ENCODE results near the gene RDM1.

RDM1 gene

DNA sequence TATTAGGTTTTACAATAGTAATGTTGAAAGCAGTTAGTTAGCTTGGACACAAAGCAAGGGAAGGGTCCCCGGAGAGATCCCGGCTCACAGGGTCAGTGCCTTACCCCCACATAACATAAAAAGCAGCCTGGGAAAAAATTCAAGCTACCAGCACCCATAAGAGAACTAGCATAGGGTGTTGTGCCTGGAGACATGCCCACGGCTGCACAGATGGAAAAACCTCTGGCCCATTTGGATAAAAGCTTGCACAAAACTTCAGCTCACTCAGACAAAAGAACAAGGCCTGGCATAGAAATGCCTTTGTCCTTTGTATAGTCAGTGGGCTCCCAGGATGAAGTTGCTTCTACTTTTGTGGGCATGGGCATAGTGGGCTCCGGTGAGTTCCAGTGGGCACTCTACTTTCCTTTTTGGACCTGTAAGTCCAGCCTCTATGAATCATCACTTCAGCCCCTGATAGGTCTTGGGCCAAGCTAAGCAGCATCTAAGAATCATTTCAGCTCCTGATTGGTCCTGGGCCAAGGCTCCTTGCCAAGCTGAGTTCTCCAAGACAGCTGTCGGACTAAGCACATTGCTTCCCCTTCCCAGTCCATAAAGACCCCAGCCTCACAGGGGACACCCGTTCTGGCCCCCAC, 1.3 kb upstream of the RDM1 start:
- Histone ChIP-seq H3F3A (ENCODE audit: insufficient read depth) (peaks cover 4% of the 10 kb centered on the region; the same call in 1 of the 2 replicates), H3K9ac (ENCODE audit: low read length) (no peak overlapping the region), H3K9me2 (replicated peaks; ENCODE audit: insufficient read depth, low read length) (no peaks in the 10 kb centered on the region), H3K27ac (ENCODE audit: low read depth, low read length) (no peak overlapping the region), H3K4me2 (ENCODE audit: low read depth, low read length, poor library complexity, severe bottlenecking) (no peak overlapping the region), H4K20me1 (ENCODE audit: low read depth, low read length) (no peaks in the 10 kb centered on the region), H2AFZ (ENCODE audit: low read depth, low read length, severe bottlenecking) (peak overlapping the region; percentile 50), H3K4me3 (ENCODE audit: insufficient read depth, low read length, poor library complexity, severe bottlenecking) (no peak overlapping the region), H3K9me3 (ENCODE audit: insufficient read depth, low read length) (no peaks in the 10 kb centered on the region), H3K27me3 (ENCODE audit: low read length) (no peaks in the 10 kb centered on the region), H3K36me3 (ENCODE audit: low read length) (no peaks in the 10 kb centered on the region), H3K79me2 (ENCODE audit: insufficient read depth, low read length) (peaks cover 13% of the 10 kb centered on the region; the same call in 1 of the 2 replicates)
- TF ChIP-seq, protein P1, sequence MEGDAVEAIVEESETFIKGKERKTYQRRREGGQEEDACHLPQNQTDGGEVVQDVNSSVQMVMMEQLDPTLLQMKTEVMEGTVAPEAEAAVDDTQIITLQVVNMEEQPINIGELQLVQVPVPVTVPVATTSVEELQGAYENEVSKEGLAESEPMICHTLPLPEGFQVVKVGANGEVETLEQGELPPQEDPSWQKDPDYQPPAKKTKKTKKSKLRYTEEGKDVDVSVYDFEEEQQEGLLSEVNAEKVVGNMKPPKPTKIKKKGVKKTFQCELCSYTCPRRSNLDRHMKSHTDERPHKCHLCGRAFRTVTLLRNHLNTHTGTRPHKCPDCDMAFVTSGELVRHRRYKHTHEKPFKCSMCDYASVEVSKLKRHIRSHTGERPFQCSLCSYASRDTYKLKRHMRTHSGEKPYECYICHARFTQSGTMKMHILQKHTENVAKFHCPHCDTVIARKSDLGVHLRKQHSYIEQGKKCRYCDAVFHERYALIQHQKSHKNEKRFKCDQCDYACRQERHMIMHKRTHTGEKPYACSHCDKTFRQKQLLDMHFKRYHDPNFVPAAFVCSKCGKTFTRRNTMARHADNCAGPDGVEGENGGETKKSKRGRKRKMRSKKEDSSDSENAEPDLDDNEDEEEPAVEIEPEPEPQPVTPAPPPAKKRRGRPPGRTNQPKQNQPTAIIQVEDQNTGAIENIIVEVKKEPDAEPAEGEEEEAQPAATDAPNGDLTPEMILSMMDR (IDR thresholded peaks at IDR 0.05; ENCODE audit: insufficient read depth, low read length, poor library complexity, severe bottlenecking) = no peak
- no peak for TF ChIP-seq EZH2phosphoT487 (conservative IDR thresholded peaks at IDR 0.05; ENCODE audit: low read length)

DNA sequence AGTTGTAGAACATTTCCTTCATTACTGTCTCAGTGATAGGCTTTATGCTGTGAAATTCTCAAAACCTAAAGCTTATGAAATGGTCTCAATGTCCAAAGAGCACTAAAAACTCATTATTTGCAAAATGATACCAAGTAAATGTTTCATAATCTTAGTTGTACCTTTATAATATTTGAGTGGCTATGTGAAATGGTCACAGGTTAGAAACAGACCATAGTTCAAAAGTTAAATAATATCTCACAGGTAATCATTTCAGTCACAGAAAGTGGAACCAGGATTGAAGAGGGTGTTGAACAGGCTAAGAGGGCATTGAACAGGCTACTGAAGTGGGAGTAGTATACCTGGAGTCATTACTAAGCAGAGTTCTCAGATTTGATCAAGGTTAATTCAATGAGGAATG, 2.9 kb downstream of the RDM1 start:
- no peak overlapping the region for H2AFZ ChIP-seq (ENCODE audit: low read depth, low read length, severe bottlenecking)
- no peak overlapping the region for H3K4me2 ChIP-seq (ENCODE audit: low read depth, low read length, poor library complexity, severe bottlenecking)
- no peak overlapping the region for H3K27ac ChIP-seq (ENCODE audit: low read depth, low read length)
- no peak overlapping the region for H3K9ac ChIP-seq (ENCODE audit: low read length)
- no peaks in the 10 kb centered on the region for H3K27me3 ChIP-seq (ENCODE audit: low read length)
- H3K9me2 ChIP-seq (replicated peaks; ENCODE audit: insufficient read depth, low read length) = no peaks in the 10 kb centered on the region
- TF ChIP-seq, protein P1 (IDR thresholded peaks at IDR 0.05; ENCODE audit: insufficient read depth, low read length, poor library complexity, severe bottlenecking) = no peak
- TF ChIP-seq EZH2phosphoT487 (conservative IDR thresholded peaks at IDR 0.05; ENCODE audit: low read length) = no peak
- no peaks in the 10 kb centered on the region for H3K36me3 ChIP-seq (ENCODE audit: low read length)
- peaks cover 13% of the 10 kb centered on the region; the same call in 1 of the 2 replicates for H3K79me2 ChIP-seq (ENCODE audit: insufficient read depth, low read length)
- no peaks in the 10 kb centered on the region for H4K20me1 ChIP-seq (ENCODE audit: low read depth, low read length)
- no peaks in the 10 kb centered on the region for H3K9me3 ChIP-seq (ENCODE audit: insufficient read depth, low read length)
- peaks cover 4% of the 10 kb centered on the region; the same call in 1 of the 2 replicates for H3F3A ChIP-seq (ENCODE audit: insufficient read depth)
- no peak overlapping the region for H3K4me3 ChIP-seq (ENCODE audit: insufficient read depth, low read length, poor library complexity, severe bottlenecking)

DNA sequence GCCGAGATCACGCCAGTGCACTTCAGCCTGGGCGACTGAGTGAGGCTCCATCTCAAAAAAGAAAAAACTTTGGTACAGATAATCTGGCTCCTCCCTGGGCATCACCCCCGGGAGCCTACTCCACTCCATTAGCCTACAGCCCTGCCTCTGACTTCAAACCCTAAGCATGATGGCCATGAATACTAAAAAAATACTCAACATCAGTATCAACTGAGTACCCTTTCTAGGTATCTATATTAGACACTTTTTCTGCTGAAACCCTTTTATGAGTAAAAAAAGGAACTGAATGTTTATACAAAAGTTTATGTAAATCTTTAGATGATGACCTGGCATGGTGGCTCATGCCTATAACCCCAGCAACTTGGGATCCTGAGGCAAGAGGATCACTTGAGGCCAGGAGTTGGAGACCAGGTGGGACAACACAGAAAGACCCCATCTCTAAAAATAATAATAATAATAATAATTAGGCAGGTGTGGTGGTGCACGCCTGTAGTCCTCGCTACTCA, 6.9 kb downstream of the RDM1 start:
- H3K9me2 ChIP-seq (replicated peaks; ENCODE audit: insufficient read depth, low read length) = no peaks in the 10 kb centered on the region
- peaks cover 4% of the 10 kb centered on the region; the same call in 1 of the 2 replicates for H3F3A ChIP-seq (ENCODE audit: insufficient read depth)
- TF ChIP-seq, protein P1 (IDR thresholded peaks at IDR 0.05; ENCODE audit: insufficient read depth, low read length, poor library complexity, severe bottlenecking) = no peak
- TF ChIP-seq EZH2phosphoT487 (conservative IDR thresholded peaks at IDR 0.05; ENCODE audit: low read length) = no peak
- H4K20me1 ChIP-seq (ENCODE audit: low read depth, low read length) = no peaks in the 10 kb centered on the region
- no peaks in the 10 kb centered on the region for H3K79me2 ChIP-seq (ENCODE audit: insufficient read depth, low read length)
- no peak overlapping the region for H3K27ac ChIP-seq (ENCODE audit: low read depth, low read length)
- H3K27me3 ChIP-seq (ENCODE audit: low read length) = no peaks in the 10 kb centered on the region
- peaks cover 5% of the 10 kb centered on the region; the same call in 1 of the 2 replicates for H3K36me3 ChIP-seq (ENCODE audit: low read length)
- H3K4me2 ChIP-seq (ENCODE audit: low read depth, low read length, poor library complexity, severe bottlenecking) = no peak overlapping the region
- H3K9ac ChIP-seq (ENCODE audit: low read length) = no peak overlapping the region
- H2AFZ ChIP-seq (ENCODE audit: low read depth, low read length, severe bottlenecking) = no peak overlapping the region
- no peak overlapping the region for H3K4me3 ChIP-seq (ENCODE audit: insufficient read depth, low read length, poor library complexity, severe bottlenecking)
- no peaks in the 10 kb centered on the region for H3K9me3 ChIP-seq (ENCODE audit: insufficient read depth, low read length)

Data from SU-DHL-6 (cell line).